ENCODE data around the gene CAPN15. TPM values are rescaled to one million over a fixed set of nuclear protein-coding genes. Genes with fewer than 3 reads are reported as not detected.

Gene CAPN15
- polyA plus RNA-seq, 3 donors = 3.4 to 42.6 (median 3.9) TPM

DNA sequence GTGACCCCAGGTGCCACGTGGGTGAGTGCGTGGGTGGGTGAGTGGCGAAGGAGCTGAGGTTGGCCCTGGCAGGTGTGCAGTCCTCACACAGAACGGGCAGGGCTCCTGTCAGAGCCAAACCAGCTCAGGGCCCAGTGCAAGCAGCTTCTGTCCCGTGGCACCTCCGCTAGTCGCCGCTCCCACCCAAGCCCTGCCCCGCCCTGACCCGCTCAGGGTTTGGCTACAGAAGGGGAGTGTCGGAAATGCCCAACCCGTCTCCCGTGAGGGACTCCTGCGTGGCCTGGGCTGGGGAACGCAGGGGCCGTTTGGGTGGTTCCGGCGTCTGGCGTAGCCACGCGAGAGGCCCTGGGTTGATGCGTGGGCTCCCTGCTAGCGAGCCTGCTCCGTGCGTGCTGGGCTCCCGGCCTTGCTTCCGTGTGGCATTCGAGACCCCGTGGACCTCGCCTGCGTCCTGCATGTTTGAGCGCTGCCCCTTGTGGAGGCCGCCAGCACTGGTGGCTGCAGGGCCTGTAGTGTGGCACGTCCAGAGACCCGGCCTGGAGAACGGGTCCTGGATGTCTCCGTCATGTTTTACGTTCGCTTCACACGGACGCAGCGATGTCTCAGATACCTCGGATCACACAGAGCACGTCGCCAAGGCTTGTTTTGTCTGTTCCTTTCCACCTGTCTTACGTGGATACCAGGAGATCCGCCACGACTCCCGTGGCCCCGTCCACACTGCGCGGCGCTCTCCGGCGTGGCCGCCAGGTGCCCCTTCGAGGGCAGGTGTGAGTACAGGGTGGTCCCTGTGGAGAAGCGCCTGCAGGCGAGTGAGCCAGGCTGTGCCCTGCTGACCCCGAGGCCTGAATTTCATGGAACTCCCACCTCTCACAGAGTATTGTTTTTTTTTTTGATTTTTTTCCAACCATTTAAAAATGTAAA is 10.2 kb downstream of the CAPN15 start:
- WGBS (ENCODE audit: insufficient coverage) = 96% methylated on average over 57 of the region's 60 CpGs

GRCh38 chr16:539901-540530 is 12.5 kb downstream of the CAPN15 start:
- H3K4me1 Mint-ChIP-seq = peaks cover 3% of the 10 kb centered on the region
- Histone ChIP-seq H3K4me1 (ENCODE audit: control insufficient read depth in 1 of 2, insufficient read depth in 2 of 2, low read length in 2 of 2) (peaks cover 8 to 10% of the 10 kb centered on the region in 2 donors), H3K79me2 (ENCODE audit: insufficient read depth, low read length) (peaks cover 75% of the 10 kb centered on the region), H3K4me3 (replicated peaks in 1 of 3; ENCODE audit: low read depth in 2 of 3, low read length in 3 of 3) (no peak overlapping the region), H3K4me2 (replicated peaks; ENCODE audit: extremely low read depth, low read length, poor library complexity, severe bottlenecking) (no peak overlapping the region), H4K20me1 (ENCODE audit: insufficient read depth, low read length) (peaks cover 95% of the 10 kb centered on the region), H3K9me3 (replicated peaks in 1 of 2; ENCODE audit: control insufficient read depth in 1 of 2, insufficient read depth in 1 of 2, low read length in 2 of 2) (no peaks in the 10 kb centered on the region), H3K27ac (ENCODE audit: low read depth in 1 of 2, low read length in 2 of 2) (no peak overlapping the region), H3K27me3 (ENCODE audit: control insufficient read depth in 2 of 2, insufficient read depth in 2 of 2, low read length in 2 of 2) (no peaks in the 10 kb centered on the region), H3K36me3 (replicated peaks in 1 of 2; ENCODE audit: control insufficient read depth in 1 of 2, insufficient read depth in 2 of 2, low read length in 2 of 2) (peaks cover 28 to 46% of the 10 kb centered on the region in 2 donors), H3K9ac (ENCODE audit: insufficient read depth, low read length, poor library complexity, severe bottlenecking) (no peak overlapping the region), H2AFZ (ENCODE audit: insufficient read depth, low read depth, low read length, poor library complexity, severe bottlenecking) (no peak overlapping the region)
- H3K27me3 Mint-ChIP-seq (ENCODE audit: low read depth in 3 of 3) = no peaks in the 10 kb centered on the region
- TF ChIP-seq, protein P1, sequence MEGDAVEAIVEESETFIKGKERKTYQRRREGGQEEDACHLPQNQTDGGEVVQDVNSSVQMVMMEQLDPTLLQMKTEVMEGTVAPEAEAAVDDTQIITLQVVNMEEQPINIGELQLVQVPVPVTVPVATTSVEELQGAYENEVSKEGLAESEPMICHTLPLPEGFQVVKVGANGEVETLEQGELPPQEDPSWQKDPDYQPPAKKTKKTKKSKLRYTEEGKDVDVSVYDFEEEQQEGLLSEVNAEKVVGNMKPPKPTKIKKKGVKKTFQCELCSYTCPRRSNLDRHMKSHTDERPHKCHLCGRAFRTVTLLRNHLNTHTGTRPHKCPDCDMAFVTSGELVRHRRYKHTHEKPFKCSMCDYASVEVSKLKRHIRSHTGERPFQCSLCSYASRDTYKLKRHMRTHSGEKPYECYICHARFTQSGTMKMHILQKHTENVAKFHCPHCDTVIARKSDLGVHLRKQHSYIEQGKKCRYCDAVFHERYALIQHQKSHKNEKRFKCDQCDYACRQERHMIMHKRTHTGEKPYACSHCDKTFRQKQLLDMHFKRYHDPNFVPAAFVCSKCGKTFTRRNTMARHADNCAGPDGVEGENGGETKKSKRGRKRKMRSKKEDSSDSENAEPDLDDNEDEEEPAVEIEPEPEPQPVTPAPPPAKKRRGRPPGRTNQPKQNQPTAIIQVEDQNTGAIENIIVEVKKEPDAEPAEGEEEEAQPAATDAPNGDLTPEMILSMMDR (IDR thresholded peaks at IDR 0.05) = no peak
- no peak overlapping the region for H3K4me3 Mint-ChIP-seq
- H3K9me3 Mint-ChIP-seq = no peaks in the 10 kb centered on the region
- H3K27ac Mint-ChIP-seq = no peak overlapping the region
- intact Hi-C loops (cut with micrococcal nuclease) = no loop called here
- WGBS (ENCODE audit: insufficient coverage) = 99% methylated on average over 23 of the region's 34 CpGs
- no peak for DNase-seq
- H3K36me3 Mint-ChIP-seq = peaks cover 22 to 38% of the 10 kb centered on the region in 2 donors

More for the DNA sequence above, 10.2 kb downstream of the CAPN15 start:
- peaks cover 96% of the 10 kb centered on the region for H4K20me1 ChIP-seq (ENCODE audit: insufficient read depth, low read length)
- no peak overlapping the region for H2AFZ ChIP-seq (ENCODE audit: insufficient read depth, low read depth, low read length, poor library complexity, severe bottlenecking)
- peaks cover 11 to 18% of the 10 kb centered on the region in 2 donors for H3K4me1 ChIP-seq (ENCODE audit: control insufficient read depth in 1 of 2, insufficient read depth in 2 of 2, low read length in 2 of 2)
- Mint-ChIP-seq H3K27ac (peak overlapping the region in 4 of 7 donors; percentile 15 to 68 (median 56)), H3K36me3 (peaks cover 22 to 35% of the 10 kb centered on the region in 2 donors), H3K4me3 (no peak overlapping the region), H3K27me3 (ENCODE audit: low read depth in 3 of 3) (no peaks in the 10 kb centered on the region), H3K4me1 (peaks cover 4% of the 10 kb centered on the region), H3K9me3 (no peaks in the 10 kb centered on the region)
- H3K4me3 ChIP-seq (replicated peaks in 1 of 3; ENCODE audit: low read depth in 2 of 3, low read length in 3 of 3) = no peak overlapping the region
- no peak for DNase-seq
- intact Hi-C loops (cut with micrococcal nuclease) = no loop called here
- H3K9me3 ChIP-seq (replicated peaks in 1 of 2; ENCODE audit: control insufficient read depth in 1 of 2, insufficient read depth in 1 of 2, low read length in 2 of 2) = no peaks in the 10 kb centered on the region
- TF ChIP-seq, protein P1 (IDR thresholded peaks at IDR 0.05) = no peak
- H3K79me2 ChIP-seq (ENCODE audit: insufficient read depth, low read length) = peaks cover 86% of the 10 kb centered on the region
- no peak overlapping the region for H3K27ac ChIP-seq (ENCODE audit: low read depth in 1 of 2, low read length in 2 of 2)
- H3K9ac ChIP-seq (ENCODE audit: insufficient read depth, low read length, poor library complexity, severe bottlenecking) = no peak overlapping the region
- H3K4me2 ChIP-seq (replicated peaks; ENCODE audit: extremely low read depth, low read length, poor library complexity, severe bottlenecking) = no peak overlapping the region
- peaks cover 30 to 46% of the 10 kb centered on the region in 2 donors for H3K36me3 ChIP-seq (replicated peaks in 1 of 2; ENCODE audit: control insufficient read depth in 1 of 2, insufficient read depth in 2 of 2, low read length in 2 of 2)
- no peaks in the 10 kb centered on the region for H3K27me3 ChIP-seq (ENCODE audit: control insufficient read depth in 2 of 2, insufficient read depth in 2 of 2, low read length in 2 of 2)

Measured in CD14-positive monocyte (primary cell).